ENCODE measurements around the gene UBAC2.
"Not testable (repeated sequence)": the region's sequence is repeated elsewhere in the genome, so short reads cannot be mapped to it uniquely, and the experiment has no call there.

UBAC2 gene

GRCh38 chr13:99215184-99215830 lies 14.7 kb downstream of the UBAC2 start:
- no peak for DNase-seq

DNA sequence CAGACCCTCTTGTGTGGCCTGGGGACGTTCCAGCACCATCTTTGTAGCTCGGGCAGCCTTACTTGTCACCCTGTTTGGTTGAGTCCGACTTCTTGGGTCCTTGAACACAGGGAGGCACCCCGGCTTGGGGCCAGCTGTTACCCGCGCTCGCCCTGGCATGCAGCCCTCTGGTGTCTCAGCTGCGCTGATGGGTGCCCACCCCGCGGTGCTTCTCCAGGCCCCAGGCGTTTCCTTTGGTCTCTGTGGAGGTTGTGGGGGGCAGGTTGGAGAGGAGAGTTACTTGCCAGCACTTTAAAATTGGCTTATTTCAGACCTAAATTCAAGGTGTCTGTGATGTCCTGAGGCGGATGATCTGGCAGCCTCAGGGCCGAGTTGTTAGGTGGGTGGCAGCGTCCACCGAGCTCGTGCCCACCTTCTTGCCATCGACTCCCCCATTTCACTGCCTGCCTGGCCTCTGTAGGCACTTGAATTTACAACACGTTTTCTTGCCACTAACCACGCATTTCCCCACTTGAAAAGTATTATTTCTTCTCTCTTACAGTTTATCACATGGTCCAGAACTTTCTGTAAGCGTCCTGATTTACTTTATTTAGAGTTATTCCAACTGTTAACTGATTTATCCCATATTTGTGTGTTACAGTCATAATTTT lies 16.9 kb downstream of the UBAC2 start:
- DNase-seq: no peak

DNA sequence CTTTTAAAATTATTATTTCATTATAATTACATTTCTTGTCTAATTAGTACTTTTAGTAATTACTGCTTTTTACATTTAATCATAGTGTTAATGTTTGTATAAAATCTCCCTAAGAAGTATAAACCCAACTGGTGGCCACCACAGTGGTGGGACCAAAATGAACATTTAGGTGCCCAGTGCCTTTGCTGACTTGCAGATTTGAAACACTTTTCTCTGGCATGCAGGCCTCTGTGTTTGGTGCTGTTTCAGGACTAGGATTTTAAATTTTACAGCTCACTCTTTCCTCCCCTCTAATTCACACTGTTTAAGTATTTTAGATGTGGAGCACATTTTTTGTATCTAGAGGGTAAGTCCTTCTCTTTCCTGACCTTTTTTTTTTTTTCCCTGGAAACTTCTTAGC lies 17.5 kb downstream of the UBAC2 start:
- no peak for DNase-seq

- DNase-seq: no peak
Observed at GRCh38 chr13:99218545-99218944, 17.9 kb downstream of the UBAC2 start.

- no peak for DNase-seq
Observed at GRCh38 chr13:99218969-99219368, 18.3 kb downstream of the UBAC2 start.

DNA sequence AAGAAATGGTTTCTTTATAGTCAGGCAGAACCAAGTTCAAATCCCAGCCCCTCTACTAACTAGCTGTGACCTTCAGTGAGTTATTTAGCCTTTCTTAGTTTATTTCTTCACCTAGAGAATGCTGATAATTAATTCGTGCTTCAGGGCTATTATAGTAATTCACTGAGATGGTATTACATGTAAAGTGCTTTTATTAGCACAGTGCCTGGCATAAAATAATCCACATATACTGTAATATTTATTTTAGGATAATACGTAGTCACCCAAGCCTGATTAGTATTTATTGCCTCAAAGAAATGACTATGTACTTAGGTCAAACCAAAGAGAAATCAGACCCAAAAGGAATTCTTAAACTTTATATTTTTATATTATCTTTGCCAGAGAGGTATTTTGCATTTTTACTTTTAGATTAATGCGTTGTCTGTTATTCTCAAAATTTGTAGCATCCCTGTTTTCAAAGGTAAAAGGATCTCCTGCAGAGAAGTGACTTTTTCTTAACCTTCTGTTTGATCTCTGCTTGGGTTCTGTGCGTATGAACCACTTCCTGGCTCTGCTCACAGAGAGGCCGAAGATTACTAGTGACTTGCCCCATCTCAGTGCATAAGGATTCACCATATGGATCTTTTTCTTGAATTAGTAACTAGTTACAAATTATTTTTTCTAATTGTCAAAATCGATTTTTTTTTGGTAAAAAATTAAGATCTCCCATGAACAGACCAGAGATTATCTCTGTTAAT lies 19.7 kb downstream of the UBAC2 start:
- DNase-seq: no peak

DNA sequence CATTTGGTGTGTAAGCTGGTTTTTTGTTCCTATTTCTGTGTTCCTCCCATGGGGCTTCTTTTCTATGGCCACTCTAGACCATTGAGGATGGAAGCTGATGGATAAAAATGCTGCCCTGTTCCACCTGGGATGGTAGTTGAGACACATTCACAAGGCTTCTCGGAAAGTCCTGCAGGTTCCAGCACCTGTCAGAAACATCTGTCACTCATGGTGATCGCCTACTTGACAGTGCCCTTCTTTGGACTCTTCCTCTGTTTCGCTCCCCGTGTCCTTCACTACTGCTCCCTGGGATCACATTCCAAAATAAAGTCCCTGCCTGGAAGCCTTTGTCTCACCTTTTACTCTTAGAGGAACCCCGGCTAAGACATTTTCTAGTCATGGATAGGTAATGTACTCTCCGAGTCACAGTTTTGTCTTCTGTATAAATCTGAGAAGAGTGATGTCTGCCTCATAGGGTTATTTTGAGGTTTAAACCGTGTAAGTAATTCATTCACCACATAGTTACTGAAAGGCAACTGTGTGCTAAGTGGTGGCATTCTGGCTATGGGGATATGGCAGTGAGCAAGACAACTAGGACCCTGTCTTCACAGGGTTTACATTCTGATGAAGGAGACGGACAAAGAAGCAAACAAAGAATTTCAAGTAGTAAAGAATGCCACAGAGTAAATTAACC lies 21.0 kb downstream of the UBAC2 start:
- DNase-seq: no peak

DNA sequence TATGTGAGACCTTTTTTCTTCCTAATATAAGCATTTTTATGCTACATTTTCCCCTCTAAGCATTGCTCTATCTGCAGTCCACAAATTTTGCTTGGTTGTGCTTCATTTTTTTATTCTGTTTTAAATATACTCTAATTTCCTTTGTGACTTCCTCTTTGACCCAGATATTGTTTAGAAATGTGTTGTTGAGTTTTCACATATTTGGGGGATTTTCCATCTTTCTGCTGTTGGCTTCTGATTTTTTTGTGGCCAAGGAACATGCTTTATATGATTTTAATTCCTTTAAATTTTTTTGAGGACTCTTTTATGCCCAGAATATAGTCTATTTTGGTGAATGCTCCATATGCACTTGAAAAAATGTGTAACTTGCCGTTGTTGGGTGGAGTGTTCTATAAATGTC lies 22.9 kb downstream of the UBAC2 start:
- DNase-seq: no peak

GRCh38 chr13:99224021-99224420 lies 23.4 kb downstream of the UBAC2 start:
- DNase-seq: no peak

- DNase-seq: no peak
Observed at GRCh38 chr13:99225078-99225477, 24.4 kb downstream of the UBAC2 start.

- no peak for DNase-seq
Observed at GRCh38 chr13:99226513-99226912, 25.9 kb downstream of the UBAC2 start.

GRCh38 chr13:99227331-99227900 lies 26.8 kb downstream of the UBAC2 start:
- no peak for DNase-seq

- DNase-seq: no peak
Observed at GRCh38 chr13:99227909-99228688, 27.4 kb downstream of the UBAC2 start.

- DNase-seq: peak in 1 of 2 experiments; percentile 42
Observed at GRCh38 chr13:99228737-99229691, 28.4 kb downstream of the UBAC2 start.

DNA sequence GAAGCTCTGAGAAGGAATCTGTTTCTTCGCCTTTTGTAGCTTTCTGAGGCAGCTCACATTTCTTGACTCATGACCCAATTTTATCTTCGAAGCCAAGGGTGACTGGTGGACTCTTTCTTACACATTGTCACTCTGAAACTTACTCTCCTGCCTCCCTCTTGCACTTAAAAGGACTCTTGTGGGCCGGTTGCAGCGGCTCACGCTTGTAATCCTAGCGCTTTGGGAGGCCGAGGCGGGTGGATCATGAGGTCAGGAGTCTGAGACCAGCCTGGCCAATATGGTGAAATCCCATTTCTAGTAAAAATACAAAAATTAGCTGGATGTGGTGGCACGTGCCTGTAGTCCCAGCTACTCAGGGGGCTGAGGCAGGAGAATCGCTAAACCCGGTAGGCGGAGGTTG lies 29.9 kb downstream of the UBAC2 start:
- not testable (repeated sequence) for DNase-seq

GRCh38 chr13:99230991-99231390 lies 30.3 kb downstream of the UBAC2 start:
- DNase-seq: no peak

GRCh38 chr13:99231721-99232120 lies 31.1 kb downstream of the UBAC2 start:
- no peak for DNase-seq

DNA sequence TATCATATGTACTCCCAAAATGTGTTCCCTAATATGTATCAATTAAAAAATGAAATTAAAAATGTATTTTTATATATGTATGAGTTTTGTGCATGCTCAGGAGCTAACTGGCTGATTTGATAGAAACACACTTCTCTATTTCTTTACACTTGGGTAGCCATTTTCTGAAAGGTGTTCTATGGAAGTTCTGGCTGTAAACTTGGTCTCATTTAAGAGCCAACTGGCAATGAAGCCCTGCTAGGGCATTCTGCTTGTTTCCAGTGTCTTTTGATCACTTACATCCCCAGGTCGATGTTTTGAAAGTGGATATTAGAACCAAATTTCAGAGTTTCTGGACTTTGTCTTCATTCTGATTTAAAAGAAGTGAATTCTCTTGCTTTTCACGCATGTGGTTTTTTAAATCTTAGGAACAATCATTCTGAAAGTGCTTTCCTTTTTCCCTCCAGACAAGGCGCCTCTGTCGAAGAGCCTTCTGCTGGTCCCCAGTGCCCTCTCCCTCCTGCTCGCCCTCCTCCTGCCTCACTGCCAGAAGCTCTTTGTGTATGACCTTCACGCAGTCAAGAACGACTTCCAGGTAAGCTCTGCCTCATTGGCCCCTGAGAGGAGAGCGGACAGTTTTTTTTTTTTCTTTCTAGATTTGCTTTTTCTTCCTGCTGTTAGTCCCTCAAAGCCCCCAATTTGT lies 37.5 kb downstream of the UBAC2 start:
- DNase-seq: no peak

- DNase-seq: no peak
Observed at GRCh38 chr13:99246100-99246499, 45.4 kb downstream of the UBAC2 start.

GRCh38 chr13:99249178-99249577 lies 48.5 kb downstream of the UBAC2 start:
- not testable (repeated sequence) for DNase-seq

- not testable (repeated sequence) for DNase-seq
Observed at GRCh38 chr13:99249606-99250005, 49.0 kb downstream of the UBAC2 start.

All from SW 1271 (cell line).